COLO668 (cell line): Measurements from ENCODE around the gene JOSD2.
"Not testable (repeated sequence)": the region's sequence is repeated elsewhere in the genome, so short reads cannot be mapped to it uniquely, and the experiment has no call there.

Experiments used
- DNase-seq: peaks from one replicate; lab custom pipeline; 2025; ENCODE audit not compliant: unreplicated experiment; lab: John Stamatoyannopoulos, UW

JOSD2 gene

DNA sequence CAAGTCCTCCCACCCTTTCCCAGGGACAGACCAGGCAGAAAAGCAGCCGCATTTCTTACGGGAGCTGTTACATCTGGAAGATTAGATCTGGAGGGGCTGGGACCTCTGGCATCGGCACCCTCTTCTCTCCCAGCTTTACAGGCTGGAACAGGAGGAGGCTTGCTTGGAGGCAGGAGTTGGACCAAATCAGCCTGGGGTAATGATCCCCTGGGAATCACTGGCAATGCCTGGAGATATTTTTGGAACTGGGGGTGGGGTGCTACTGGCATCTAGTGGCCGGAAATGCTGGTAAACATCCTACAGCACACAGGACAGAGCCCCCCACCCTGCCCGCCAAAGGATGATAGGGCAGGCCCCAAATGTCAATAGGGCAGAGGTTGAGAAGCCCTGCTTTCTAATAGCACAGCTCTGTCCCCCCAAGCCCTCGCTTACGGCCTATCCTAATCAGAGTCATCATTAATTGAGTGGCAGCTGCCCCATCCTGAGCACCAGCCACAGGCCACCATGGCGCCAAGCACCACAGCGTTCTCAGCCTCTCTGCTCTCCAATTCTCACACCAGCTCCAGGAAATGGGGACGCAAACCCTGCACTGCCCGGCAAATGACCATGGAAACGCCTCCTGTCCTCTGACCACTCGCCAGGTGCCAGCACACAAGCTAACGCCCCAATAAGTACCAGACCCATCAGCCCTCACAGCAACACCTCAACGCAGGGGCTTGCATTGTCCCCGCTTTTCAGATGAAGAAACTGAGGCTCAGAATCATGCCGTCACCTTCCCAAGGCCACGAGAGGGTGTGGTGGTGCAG lies 36.6 kb upstream of the JOSD2 start:
- DNase-seq, result no peak

DNA sequence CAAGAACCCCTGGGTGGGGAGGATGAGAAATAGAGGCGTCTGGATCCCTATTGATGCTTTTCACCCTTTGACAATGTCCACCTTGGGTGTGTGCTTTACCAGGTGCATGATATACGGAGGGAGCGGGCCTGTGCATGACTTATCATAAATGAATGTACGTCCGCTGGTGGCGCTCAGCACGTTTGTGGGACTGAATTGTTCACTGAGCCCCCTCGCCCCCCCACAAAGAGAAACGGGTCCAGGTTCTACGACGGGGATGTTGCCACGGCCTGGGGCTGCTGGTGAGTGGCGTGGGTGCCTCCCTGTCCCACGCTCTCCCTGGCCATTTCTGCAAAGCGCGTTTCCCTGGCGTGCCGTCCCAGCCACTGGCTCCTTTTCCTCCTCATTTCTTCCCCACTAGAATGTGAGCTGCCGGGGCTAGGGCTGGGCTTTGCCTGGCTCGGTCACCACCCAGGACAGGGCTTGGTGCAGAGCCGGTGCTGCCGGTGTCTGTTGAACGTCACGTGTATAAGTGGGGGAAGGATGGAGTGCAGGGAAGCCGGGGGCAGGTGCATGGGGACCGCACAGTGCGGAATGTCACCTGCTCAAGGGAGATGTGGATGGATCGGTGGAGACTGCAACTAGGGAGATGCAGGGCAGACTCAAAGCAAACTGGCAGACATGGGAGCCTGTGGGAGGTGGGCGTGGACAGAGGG lies 35.7 kb upstream of the JOSD2 start:
- DNase-seq, result peak; percentile 8

DNA sequence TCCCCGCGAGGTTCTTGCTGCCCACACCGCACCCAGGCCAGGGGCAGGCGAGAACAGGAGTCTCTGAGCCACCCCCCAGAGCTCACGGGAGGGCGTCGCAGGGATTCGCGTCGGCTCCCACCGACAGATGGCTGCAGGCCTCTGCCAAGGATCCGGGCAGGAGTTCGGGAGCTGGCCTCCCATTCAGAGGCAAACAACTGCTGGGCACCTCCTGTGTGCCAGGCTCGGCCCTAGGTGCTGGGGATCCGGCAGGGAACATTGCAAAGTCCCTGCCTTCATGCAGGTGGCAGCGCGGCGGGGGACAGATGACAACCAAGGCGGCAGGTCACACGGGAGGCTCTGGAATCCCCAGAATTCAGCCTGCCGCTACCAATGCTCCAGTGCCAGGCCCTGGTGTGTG lies 32.0 kb upstream of the JOSD2 start:
- no peak for DNase-seq

DNA sequence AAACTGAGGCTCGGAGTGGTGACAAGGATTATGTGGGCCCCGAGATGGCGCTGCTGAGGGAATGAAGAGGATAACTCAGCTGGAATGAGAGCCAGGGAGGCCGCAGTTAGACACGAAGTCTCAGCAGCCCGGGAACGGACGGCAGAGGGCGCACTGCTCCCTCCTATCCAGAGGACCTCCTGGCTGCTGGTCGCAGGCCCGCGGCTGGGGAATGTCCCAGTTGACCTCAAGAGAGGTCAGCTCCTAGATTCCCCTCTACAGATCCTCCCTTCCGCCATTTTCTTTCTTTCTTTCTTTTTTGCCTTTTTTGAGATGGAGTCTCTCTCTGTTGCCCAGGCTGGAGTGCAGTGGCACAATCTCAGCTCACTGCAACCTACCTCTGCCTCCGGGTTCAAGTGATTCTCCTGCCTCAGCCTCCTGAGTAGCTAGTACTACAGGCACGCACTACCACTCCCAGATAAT lies 26.8 kb upstream of the JOSD2 start:
- DNase-seq, result peak; percentile 76

DNA sequence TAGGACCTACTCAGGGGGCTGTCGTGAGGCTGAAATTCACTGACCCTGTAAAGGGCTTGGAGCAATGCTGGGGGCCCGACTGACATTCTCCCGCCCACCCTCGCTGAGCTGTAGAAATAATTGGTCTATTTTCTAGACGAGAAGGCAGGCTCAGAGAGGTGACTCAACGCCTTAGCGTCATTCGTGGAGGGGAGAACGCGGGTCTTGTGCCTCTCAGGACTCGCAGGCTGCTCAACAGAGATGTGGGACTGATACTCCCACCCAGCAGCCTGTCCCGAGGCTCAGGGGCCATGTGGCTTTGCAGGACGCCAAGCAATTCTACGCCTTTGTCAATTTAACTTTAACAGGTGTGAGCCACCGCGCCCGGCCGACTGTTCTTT lies 26.3 kb upstream of the JOSD2 start:
- DNase-seq, result no peak

DNA sequence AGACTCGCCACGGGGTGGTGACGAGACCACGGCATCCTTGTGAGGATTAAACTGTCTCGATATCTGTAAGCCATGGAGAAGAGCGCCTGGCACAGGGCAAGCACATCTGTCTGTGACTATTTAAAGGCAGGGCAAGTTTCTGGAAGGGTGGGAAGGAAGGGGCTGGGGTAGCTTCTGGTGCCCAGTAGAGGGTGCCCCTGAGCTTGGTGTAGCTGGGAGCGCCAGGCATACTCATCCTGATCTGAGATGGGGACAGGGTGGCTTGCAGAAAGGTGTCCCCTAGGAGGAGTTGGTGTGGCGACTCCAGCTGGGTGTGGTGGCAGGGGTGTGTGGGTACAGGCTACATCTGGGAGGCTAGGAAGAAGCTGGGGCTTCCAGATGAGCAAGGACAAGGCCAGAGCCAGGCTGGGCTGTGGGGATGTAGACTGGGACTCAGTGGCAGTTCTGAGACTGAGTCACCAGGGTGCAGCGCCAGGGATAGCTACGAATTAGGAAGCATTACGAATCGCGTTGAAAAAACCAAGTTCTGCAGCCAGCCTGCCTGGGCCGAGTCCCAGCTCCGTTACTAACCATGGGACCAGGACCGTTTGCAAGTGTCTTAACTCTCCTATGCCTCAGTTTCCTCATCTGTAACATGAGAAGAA lies 25.8 kb upstream of the JOSD2 start:
- DNase-seq, result no peak

DNA sequence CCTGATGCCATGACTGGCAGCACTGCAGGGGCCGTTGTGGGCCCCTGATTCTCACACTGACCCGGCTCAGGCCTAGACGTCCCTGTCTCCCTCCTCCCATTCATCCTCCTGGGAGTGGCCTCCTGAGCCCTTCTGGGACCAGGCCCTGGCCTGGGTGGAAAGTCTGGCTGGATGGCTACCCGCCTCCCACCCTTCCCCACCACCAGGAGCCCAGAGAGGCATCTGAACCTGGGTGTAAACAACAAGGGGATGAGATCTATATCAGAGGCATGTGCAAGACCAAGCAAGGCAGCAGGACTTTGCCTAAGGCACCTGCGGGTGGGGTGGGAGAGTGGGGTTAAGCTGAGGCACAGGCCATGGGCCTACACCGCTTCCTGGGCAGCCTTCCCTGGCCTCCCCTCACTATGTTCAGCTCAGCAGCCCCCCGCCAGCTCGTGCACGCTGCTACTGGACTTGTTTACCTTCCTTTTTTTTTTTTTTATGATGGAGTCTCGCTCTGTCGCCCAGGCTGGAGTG lies 24.7 kb upstream of the JOSD2 start:
- no peak for DNase-seq

DNA sequence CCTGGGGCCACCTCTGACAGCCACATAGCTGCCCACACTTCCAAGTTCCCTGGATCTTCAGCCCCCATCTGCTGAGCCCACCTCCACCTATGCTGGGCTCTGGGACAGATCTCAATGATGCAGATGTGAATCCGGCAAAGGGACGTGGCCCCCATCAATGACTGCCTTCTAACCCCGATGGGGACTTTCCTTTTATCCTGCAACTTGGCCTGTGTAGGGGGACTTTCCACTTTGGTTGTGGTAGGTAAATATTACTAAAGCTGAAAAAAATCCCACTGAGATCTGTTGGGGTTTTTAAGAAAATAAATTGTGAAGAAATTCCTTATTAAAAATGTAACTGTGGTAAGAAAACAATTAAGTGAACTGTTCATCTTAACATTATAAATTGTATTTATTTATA lies 23.5 kb upstream of the JOSD2 start:
- no peak for DNase-seq

DNA sequence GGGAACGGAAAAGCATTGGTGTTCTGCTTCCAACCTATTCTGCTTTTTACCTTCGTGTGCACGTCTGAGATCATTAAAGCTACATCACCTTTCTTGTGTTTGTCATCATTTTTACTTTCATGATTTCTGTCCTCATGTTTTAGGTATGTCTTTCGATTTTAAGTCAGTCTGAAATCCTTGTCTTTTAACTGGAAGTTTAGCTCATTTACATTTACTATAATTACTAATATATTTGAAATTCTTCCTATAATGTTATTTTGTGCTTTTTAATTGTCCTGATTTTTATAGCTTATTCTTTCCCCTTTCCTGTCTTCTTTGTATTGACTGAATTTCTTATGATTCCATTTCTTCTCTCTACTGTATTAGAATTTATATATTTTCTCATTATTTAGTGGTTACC lies 22.0 kb upstream of the JOSD2 start:
- no peak for DNase-seq

DNA sequence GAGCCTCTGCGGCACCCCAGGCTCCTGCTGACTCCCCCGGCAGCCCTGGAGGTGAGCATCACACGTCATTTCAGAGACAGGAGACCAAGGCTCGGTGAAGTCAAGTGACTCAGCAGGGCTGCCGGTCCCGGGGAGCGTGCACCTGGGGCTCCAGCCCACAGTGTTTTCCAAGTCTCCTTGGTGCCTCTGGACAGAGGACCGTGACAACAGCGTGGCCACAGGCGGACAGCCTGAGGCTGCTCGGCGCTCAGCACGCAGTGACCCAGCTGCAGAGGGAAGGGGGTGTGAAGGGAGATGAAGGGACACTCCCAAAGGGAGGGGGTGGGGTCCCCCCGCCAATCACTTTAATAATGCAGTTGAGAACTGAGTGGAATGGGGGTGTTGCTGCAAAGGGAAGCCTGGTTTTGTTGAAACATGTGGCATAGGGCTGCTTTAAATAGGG lies 20.2 kb upstream of the JOSD2 start:
- DNase-seq, result no peak

DNA sequence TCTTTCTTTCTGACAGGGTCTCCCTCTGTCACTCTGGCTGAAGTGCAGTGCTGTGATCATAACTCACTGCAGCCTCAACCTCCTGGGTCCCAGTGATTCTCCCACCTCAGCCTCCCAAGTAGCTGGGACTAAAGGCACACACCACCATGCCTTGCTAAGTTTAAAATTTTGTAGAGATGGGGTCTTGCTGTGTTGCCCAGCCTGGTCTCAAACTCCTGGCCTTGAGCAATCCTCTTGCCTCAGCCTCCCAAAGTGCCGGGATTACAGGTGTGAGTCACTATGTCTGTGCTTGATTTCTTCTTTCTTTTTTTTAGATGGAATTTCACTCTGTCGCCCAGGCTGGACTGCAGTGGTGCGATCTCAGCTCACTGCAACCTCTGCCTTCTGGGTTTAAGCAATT lies 17.1 kb upstream of the JOSD2 start:
- DNase-seq, result not testable (repeated sequence)

DNA sequence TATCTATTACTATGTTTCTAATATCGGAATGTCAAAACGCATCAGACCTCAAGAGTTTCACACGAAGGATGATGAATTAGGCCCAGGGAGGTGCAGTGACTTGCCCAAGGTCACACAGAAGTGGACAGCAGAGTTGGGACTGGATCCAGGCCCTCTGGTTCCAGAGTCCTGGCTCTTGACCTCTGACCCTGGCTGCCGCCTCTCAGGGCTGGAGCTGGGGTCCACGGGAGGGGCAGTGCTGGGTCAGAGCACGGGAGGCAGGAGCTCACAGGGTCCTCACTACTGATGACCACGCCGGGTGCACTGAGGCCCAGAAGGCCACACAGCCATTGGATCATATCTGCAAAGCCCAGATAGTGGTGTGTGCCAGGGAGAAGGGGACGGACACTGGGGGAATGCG lies 11.9 kb upstream of the JOSD2 start:
- DNase-seq, result no peak

DNA sequence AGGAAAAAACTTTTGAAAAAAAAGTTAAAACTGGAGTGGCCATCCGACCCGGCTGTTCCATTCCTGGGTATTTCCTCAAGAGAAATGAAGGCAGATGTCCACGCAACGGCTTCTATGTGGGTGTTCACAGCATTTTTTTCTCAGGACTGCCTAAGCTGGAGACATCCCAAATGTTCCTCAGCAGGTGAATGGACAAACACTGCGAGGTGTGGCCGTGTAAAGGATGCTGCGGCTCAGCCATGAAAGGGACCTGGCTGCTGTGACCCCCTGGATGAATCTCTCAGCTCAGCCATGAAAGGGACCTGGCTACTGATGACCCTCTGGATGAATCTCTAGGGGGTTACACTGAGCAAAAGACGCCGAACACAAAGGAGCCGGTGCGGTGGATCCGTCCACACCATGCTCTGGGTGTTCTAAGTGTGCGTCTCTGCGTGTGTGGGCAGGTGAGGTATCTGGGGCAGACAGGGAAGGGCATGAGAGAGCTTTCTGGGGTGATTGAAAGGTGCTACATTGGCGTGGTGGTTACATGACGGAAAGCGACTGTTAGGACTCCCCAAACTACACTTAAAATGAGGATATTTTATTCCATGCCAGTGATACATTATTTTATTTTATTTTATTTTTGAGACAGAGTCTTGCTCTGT lies 10.0 kb upstream of the JOSD2 start:
- DNase-seq, result no peak

DNA sequence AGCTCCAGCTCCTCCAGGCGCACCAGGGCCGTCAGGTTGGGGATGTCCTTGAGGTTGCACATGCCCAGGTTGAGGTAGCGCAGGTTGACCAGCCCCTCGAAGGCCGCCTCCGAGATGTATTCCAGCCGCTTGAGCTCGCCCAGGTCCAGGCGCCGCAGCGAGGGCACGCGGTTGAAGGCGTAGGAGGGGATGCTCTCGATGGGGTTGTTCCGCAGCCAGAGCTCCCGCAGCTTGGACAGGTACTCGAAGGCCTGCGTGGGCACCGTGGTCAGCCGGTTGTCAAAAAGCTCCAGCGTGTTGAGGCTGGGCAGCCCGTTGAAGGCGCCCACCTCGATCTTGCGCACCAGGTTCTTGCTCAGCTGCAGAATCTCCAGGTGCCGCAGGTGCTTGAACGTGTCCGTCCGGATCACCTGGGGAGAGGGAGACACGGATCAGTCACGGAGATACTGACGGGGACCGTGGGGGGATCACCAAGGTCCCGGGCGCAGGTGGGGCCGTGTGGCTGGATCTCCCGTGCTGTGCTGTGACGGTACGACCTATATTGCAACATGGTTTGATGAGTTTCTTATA lies 8.1 kb upstream of the JOSD2 start:
- DNase-seq, result no peak

DNA sequence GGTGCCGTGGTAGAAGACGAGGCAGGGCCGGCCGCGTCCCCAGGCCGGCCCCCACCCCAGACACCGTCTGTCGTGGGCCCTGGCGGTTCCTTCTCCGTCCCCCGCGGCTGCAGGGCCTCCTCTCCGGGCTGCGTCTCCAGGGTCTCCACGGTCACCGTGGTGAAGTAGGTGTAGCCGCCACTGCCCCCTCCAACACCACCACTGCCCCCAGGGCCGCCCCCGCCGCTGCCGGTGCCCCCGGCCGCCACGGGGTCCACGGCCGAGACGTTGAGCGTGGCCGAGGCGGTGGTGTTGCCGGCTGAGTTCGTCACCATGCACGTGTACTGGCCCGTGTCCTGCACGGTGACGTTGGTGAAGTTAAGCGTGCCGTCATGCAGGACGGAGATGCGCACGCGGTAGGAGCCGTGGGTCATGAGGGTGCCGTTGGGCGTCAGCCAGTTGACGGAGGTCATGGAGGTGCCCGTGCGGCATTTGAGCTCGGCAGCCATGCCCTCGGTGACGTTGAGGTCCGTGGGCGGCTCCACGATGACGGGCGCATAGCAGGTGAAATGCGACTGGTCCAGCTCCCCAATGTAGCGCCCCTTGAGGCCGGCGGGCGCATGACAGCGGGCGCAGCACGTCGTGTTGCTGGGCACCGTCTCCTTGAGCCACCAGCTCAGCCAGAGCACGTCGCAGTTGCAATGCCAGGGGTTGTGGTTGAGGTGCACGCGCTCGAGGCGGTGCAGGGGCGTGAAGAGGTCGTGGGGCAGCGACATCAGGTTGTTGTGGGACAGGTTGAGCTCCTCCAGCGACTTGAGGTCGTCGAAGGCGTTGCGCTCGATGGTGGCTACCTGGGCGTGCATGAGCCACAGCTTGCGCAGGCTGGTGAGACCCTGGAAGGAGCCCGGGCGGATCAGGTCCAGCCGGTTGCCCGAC lies 7.4 kb upstream of the JOSD2 start:
- DNase-seq, result no peak

DNA sequence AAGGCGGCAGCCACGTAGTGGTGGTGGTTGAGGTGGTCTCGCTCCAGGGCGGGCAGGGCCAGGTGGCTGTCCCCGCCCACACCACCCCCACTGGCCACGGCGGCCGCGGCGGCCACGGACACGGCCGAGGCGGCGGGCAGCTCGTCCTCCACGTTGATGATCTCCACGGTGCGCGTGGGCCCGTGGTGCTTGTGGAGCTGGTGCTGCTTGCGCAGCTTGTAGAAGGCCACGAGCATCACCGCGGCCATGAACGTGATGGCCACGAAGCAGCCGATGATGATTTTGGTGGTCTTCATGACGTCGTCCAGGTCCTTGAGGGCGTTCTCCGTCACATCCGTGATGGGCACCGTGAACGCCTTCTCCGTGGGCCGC lies 6.7 kb upstream of the JOSD2 start:
- no peak for DNase-seq

DNA sequence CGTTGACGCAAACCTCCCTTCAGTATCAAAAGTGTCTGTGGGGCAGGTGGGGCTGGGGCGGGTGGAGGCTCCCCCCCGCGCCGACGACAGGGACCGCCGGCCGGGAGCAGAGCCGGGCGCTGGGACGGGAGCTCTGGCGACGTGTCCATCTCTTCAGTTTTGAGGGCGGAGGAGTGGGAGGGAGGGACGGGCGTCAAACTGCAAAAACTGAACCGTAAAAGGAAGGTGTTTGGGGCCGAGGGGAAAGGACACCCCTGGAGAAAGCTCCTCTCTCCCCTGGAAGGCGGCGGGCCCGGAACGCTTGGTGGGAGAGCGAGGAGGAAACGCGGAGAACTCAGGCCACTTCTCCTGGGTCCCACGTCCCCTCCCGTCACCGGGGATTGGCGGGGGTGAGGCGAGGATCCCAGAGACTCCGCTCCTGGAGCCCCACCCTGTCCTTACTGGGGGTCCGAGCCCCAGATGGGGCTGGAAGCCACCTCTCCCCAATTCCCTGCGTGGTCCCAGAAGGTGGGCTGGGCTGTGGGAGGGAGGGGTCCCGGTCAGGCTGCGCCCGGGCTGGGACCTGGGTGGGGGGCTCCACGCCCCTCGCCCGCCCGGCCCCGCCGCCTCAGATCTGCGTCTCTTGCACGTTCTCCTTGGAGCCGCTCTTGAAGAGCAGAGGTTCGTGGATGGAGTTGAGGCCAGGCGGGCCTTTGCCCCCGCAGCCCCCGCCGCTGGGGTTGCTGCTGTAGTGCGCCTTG lies 6.1 kb upstream of the JOSD2 start:
- no peak for DNase-seq

DNA sequence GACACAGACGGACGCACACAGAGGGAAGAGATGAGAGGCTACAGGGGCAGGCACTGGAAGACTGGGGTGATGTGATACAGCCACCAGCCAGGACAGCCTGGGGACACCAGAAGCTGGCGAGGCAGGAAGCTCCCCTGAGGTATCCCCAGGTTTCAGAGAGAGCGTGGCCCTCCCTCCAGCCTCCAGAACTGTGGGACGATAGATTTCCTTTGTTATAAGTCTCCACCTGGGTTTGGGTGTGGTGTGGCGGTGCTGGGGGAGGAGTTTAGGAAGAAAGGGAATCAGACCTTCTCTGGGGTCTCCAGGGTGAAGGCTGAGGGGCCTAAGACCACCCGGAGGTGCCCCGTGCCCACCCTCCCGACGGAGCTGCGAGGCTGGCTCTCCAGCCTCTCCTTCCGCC lies 5.5 kb upstream of the JOSD2 start:
- no peak for DNase-seq

DNA sequence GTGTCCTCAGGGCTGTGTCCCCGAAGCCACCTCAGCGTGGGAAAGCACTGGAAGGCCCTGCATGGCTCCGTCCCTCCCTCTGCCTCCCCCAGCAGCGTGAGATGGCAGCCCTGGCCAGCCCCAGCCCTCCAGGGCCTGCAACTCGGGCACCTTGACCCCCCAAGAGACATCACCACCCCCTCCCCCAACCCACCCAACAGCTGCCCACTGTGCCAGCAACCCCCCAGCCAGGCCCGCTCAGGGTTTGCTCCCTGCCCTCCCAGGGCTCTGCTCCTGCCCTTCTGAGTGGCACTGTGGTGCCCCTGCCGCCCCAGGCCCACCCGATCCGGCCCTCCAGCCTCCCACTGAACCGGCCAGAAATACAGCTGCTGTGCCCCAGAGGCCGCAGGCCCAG lies 4.2 kb upstream of the JOSD2 start:
- no peak for DNase-seq
